Cortex of kidney (tissue), 1 donor: ENCODE data around the gene ELANE.

ENCODE experiments used
- DNase-seq: peaks from one replicate; lab custom pipeline; 2025; lab: John Stamatoyannopoulos, UW

Gene ELANE

GRCh38 chr19:852136-853013 lies at the start of gene ELANE:
TSS of gene ELANE (plus strand) at chr19:852303. CDS start at chr19:852329, 26 bp downstream.
- no peak for DNase-seq

DNA sequence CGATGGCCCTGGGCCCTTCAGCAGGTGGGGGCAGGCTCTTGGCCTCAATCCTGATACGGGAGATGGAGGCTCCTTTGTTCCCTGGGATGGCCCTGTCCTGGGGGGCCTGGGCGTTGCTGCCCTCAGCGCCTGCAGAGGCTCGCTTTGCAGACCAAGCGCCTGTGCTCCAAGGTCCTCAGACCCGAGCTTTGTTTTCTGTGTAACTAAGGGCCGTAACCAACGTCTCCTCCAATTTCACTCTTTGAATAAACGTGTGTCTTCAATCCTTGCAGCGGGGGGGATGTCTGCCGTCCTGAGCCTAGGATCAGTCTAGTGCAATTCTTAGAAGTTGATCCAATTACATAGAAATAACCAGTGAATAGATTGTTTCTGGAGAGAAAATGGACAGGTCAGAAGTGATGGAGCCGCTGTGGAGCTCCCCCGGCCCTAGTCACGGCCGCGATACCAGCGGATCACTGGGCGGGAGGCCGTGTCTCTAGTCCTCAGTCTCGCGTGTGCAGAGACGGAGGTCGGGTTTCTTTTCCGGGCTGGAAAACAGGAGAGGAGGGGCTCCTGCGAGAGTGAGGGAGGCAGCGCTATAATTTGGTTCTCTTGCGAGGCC lies 49.5 kb upstream of the ELANE start:
- DNase-seq = no peak

DNA sequence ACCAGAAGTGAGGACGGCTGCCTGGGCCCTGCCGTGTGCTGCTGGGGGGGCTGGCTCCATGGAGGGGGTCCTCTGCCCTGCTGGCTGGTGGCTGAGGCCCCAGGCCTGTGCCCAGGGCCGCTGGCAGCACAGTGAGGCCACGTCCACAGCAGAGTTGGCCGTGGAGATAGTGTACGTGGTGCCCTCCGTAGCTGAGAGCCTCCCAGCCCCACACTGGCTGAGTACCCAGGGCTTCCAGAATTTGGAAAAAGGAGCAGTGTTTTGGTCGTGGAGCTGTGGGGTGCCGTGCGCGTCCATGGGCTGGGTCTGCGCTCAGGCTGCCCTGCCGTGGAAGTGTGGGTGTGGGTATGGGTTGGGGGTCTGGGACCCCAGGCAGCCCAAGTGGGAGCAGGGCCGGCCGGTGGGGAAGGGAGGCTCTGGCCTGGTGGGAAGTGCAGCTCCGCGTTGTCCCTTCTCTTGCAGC lies 49.0 kb upstream of the ELANE start:
- no peak for DNase-seq

GRCh38 chr19:803686-804418 lies 48.3 kb upstream of the ELANE start:
- DNase-seq = no peak

DNA sequence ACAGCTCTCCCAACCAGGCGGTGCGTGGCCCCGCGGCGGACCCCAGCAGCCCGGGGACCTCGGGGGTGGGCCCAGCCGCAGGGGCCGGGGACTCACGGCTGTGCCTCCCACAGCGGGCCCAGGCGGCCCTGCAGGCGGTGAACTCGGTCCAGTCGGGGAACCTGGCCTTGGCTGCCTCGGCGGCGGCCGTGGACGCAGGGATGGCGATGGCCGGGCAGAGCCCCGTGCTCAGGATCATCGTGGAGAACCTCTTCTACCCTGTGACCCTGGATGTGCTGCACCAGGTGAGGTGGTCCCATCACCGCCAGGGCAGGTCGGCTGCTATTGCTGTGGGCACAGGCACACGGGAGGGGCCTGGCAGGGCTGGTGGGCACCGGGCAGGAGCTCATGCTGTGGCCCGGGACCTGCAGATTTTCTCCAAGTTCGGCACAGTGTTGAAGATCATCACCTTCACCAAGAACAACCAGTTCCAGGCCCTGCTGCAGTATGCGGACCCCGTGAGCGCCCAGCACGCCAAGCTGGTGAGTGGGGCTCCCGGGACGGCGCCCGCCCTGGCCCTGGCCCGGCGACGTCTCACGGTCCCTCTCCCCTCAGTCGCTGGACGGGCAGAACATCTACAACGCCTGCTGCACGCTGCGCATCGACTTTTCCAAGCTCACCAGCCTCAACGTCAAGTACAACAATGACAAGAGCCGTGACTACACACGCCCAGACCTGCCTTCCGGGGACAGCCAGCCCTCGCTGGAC lies 47.5 kb upstream of the ELANE start:
- DNase-seq = no peak

DNA sequence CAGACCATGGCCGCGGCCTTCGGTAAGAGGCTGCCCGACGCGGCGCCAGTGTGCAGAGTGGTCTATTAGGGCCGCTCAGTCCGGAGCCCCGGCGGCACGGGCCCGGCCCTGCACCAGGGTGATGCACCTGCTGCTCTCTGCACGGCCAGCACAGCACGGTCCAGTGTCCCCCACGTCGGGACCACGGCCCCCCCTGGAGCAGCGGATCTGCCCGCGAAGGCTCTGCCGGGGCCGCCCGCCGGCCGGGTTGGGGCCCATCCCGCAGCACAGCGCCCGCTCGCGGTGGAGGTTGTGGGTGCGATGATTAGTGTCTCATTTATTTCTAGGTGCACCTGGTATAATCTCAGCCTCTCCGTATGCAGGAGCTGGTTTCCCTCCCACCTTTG lies 46.9 kb upstream of the ELANE start:
- no peak for DNase-seq

- no peak for DNase-seq
Observed at GRCh38 chr19:805600-806550, 46.2 kb upstream of the ELANE start.

- no peak for DNase-seq
Observed at GRCh38 chr19:806815-807421, 45.2 kb upstream of the ELANE start.

GRCh38 chr19:807627-808422 lies 44.3 kb upstream of the ELANE start:
- DNase-seq = no peak

- DNase-seq = no peak
Observed at GRCh38 chr19:808423-808775, 43.7 kb upstream of the ELANE start.

DNA sequence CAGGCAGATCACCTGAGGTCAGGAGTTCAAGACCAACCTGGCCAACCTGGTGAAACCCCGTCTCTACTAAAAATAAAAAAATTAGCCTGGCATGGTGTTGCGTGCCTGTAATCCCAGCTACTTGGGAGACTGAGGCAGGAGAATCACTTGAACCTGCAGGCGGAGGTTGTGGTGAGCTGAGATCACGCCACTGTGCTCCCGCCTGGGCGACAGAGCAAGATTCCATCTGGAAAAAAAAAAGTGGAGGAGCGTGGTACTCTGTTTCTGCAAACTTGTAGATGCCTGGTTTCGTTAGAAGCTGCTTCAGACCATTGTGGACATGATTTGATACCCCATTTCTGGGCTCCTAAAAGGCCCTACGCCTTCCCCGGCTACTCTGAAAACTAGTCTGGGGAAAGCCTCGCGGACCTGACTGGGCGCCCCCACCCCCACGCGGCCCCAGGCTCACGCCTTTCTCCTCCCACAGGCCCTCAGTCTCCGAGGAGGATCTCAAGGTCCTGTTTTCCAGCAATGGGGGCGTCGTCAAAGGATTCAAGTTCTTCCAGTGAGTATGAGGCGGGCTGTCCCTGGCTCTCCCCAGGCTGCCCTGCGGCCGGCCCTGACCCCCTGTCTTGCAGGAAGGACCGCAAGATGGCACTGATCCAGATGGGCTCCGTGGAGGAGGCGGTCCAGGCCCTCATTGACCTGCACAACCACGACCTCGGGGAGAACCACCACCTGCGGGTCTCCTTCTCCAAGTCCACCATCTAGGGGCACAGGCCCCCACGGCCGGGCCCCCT lies 41.8 kb upstream of the ELANE start:
- DNase-seq = no peak

GRCh38 chr19:810883-811489 lies 41.1 kb upstream of the ELANE start:
- DNase-seq = no peak

DNA sequence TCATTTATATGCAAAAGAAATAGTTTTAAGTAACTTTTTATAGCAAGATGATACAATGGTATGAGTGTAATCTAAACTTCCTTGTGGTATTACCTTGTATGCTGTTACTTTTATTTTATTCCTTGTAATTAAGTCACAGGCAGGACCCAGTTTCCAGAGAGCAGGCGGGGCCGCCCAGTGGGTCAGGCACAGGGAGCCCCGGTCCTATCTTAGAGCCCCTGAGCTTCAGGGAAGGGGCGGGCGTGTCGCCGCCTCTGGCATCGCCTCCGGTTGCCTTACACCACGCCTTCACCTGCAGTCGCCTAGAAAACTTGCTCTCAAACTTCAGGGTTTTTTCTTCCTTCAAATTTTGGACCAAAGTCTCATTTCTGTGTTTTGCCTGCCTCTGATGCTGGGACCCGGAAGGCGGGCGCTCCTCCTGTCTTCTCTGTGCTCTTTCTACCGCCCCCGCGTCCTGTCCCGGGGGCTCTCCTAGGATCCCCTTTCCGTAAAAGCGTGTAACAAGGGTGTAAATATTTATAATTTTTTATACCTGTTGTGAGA lies 40.5 kb upstream of the ELANE start:
- no peak for DNase-seq

- no peak for DNase-seq
Observed at GRCh38 chr19:812049-812746, 39.9 kb upstream of the ELANE start.

DNA sequence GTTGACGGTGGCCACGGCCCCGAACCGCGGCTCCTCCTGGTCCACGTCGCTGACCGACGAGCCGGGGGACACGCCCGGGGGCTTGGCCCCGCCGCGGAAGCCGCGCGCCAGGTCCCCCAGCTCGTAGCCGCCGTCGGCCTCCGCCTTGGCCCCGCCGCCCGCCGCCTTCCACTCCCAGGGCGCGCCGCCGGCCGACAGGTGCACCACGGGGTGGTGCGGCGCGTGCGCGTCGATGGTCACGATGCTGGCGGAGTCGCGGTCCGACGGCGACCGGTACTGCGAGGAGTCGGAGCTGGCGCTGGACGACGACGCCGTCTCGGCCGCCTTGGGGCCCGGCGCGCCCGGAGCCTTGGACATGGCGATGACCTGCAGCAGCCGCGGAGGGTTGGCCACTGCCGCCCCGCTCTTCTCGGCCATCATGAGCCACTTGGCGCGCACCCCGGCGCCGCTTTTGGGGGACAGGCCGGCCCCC lies 39.3 kb upstream of the ELANE start:
- no peak for DNase-seq

- no peak for DNase-seq
Observed at GRCh38 chr19:813219-814151, 38.6 kb upstream of the ELANE start.
